NOMO-1 treated with DMSO at 0.1 percent for 48 hours (cell line): Measurements from ENCODE around the gene NOCT.
A peak's percentile ranks its signal among the peaks of the same experiment; 100 is the strongest.
"Not testable (repeated sequence)": the region's sequence is repeated elsewhere in the genome, so short reads cannot be mapped to it uniquely, and the experiment has no call there.

Experiments
- DNase-seq: peaks from one replicate; lab custom pipeline; 2025; ENCODE audit not compliant: unreplicated experiment; lab: John Stamatoyannopoulos, UW

NOCT gene

GRCh38 chr4:139009702-139010101 lies 5.9 kb upstream of the NOCT start:
- DNase-seq: no peak

- no peak for DNase-seq
These were observed 4.2 kb upstream of the NOCT start for GRCh38 chr4:139011225-139011950.

DNA sequence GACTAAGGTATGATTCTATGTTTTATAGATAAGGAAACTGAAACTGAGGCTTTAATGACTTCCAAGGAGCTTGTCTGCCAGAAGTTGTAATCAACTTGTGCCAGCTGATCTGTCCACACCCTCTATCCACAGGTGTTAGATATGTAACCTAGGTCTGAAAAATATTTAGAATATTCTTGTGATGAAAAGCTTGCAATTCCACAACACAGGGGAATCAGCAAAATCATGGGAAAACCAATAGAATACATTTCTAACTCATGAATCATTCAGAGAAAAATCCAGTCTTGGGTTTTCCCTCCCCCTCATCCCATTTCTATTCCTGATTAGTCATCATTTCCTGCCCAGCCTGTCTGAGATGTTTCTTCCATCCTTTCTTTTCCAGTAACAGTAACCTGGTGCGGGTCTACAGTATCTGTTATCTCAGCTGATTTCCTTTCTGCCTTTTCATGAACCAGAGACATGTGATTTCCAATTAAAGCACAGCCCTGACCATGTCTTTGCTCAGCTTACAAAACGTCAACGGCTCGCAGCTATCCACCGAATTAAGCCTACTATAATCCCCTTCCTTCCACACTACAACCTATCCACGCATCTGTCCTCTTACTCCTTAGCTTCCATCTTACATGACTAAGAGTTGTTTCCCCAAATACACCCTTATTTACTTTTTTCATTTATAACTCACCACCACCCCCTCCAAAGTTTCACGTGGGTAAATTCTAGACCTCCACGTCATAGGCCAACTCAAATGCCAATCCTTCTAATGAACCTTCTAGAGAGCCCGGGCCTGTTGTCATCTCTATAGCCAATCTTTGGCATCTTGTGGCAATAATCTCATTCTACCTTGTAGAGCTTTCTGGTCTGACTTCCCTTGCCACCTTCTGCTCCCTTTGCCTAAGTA lies 961 bp upstream of the NOCT start:
- DNase-seq: peak; percentile 51

GRCh38 chr4:139015948-139016471 lies 429 bp downstream of the NOCT start:
- peak; percentile 28 for DNase-seq

DNA sequence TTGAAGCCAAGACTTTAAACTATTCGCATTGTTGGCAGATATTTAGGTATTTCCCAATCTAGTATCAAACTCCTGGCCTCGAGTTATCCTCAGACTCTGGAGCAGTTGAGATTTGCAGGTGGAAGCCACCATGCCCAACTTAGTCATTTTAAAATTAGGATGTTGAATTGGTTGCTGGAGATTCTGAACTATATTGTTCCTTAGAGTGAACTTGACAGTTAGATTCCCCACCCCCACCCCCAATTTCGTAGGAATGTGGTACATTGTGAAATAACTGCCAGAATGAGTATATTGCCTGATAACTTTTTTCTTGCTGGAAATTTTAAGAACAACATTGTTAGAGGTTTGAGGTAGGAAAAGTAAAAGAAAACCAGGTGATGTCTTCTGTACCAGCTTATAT lies 2.3 kb downstream of the NOCT start:
- DNase-seq: no peak

GRCh38 chr4:139018501-139018900 lies 2.9 kb downstream of the NOCT start:
- no peak for DNase-seq

DNA sequence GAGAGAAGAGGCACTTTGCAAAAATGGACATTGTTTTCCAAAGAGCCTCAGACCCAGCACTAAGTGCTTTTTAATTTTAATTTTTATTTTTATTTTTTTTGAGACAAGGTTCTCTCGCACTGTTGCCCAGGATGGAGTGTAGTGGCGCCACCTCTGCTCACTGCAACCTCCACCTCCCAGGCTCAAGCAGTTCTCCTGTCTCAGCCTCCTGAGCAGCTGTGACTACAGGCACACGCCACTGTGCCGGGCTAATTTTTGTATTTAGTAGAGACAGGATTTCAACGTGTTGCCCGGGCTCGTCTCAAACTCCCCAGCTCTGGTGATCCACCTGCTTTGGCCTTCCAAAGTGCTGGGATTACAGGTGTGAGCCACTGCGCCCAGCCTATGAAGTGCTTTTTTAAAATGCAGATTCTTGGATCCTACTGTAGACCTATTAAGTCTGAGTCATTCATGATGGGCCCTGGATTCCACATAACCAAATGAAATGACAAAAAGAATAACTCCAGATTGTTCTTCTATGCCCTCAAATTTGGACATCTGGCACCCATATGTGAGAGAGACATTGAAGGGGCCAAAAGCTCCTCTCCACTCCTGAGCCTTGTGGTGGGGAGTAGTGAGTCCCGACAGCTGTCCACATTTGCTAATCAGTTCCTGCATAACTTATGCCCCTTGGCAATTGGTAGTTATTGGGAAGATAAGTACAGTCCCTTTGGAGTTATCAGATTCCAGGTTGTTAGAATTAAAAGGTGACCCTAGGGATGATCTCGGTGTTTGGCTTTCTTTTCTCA lies 3.6 kb downstream of the NOCT start:
- no peak for DNase-seq

- no peak for DNase-seq
These were observed 4.8 kb downstream of the NOCT start for GRCh38 chr4:139020384-139020783.

- DNase-seq: not testable (repeated sequence)
These were observed 5.5 kb downstream of the NOCT start for GRCh38 chr4:139021071-139021470.

DNA sequence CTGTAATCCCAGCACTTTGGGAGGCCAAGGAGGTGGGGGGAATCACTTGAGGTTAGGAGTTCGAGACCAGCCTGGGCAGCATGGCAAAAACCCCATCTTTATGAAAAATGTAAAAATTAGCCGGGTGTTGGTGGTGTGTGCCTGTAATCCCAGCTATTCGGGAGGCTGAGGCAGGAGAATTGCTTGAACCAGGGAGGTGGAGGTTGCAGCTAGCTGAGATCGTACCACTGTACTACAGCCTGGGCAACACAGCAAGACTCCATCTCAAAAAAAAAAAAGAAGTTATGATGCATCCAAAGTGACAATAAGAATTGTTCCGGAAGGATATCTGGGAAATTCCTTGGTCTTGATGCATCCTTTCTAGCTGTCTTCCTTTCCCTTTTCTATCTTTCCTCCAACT lies 7.3 kb downstream of the NOCT start:
- no peak for DNase-seq

GRCh38 chr4:139024686-139025085 lies 9.1 kb downstream of the NOCT start:
- DNase-seq: no peak

DNA sequence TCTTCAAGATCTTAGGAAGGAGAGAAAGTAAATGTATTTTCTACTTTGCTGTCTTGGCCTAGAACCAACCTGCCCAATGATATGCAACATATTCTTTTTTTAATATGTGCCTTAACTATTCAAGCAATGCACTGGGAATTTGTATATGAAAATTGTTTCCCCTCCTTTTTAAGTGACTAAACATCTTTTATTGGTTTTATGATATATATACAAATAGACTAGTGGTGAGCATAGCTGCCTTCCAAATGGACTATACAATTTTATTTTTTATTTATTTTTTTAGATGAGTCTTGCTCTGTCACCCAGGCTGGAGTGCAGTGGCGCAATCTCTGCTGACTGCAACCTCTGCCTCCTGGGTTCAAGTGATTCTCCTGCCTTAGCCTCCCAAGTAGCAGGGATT lies 10.3 kb downstream of the NOCT start:
- DNase-seq: no peak

GRCh38 chr4:139027776-139028175 lies 12.2 kb downstream of the NOCT start:
- DNase-seq: no peak

GRCh38 chr4:139028191-139028661 lies 12.6 kb downstream of the NOCT start:
- no peak for DNase-seq

DNA sequence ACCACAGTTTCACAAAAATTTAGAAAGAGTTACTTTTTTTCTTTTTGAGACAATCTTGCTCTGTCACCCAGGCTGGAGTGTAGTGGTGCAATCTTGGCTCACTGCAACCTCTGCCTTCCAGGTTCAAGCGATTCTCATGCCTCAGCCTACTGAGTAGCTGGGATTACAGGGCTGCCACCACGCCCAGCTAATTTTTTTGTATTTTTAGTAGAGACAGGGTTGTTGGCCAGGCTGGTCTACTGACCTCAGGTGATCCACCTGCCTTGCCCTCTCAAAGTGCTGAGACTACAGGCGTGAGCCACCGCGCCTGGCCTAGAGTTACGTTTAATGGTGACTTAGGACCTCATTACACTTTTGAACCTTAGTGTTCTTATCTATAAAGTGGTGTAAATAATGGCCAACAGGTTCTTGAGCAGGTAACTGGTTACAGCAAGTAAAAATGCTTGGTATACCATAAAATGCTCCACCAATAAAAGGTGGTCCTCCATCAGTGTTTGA lies 14.3 kb downstream of the NOCT start:
- DNase-seq: not testable (repeated sequence)

GRCh38 chr4:139030614-139031235 lies 15.1 kb downstream of the NOCT start:
- DNase-seq: peak; percentile 68

GRCh38 chr4:139035650-139036049 lies 20.1 kb downstream of the NOCT start:
- no peak for DNase-seq

DNA sequence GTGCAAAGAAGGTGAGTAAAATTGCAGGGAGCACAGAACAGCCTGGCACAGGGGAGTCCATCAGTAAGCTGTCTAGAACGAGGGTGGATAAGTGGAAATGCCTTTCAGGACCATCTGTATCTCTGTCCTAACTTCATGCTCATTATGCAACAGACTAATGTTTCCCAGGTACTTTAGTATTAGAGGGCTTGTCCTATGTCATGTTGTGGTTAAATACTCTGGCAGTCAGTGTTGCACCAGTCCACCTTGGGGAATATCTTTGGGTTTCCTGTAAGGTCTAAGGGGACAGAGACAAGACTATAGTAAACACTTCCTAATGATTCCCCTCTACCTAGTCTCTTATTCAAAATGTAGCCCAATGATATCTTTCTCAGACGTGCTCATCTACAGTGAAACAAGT lies 21.3 kb downstream of the NOCT start:
- no peak for DNase-seq

DNA sequence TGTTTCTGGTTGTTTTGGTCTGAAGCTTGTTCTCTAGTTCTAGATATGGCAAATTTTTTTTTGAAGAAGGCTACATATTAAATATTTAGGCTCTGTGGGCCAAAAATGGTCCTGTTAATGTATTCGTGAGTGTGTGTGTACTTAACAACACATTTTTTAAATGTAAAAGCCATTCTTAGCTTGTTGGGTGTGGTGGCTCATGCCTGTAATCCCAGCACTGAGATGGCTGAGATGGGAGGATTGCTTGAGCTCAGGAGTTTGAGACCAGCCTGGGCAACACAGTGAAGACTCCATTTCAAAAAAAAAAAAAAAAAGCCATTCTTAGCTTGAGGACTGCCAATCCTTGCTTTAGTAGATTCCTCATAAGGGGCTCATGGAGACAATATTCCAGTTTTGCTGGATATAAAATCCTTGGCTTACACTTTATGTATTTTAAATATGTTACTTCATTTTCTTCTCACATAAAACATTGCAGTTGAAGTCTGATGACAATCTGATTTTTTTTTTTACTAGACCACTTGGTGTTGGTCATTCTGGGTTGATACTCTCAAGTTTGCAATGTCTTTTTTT lies 23.4 kb downstream of the NOCT start:
- DNase-seq: no peak

DNA sequence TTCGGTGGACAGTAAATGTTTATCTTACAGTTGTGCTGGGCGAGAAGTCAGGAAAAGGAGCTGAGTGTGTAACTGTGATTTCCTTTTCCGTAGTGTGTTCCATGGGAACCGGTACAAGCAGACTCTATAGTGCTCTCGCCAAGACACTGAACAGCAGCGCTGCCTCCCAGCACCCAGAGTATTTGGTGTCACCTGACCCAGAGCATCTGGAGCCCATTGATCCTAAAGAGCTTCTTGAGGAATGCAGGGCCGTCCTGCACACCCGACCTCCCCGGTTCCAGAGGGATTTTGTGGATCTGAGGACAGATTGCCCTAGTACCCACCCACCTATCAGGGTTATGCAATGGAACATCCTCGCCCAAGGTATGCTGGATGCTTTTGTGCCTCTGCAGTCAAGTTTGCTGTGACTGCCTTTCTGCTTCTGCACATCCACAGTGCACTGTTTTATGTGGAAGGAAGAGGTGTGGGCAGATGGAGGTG lies 27.4 kb downstream of the NOCT start:
- no peak for DNase-seq
